OCI-M2 (cell line): ENCODE data around the gene DIP2B.
"Not testable (repeated sequence)": the region's sequence is repeated elsewhere in the genome, so short reads cannot be mapped to it uniquely, and the experiment has no call there.

Experiments
- DNase-seq: peaks from one replicate; lab custom pipeline; 2025; ENCODE audit not compliant: unreplicated experiment; lab: John Stamatoyannopoulos, UW

Gene DIP2B

DNA sequence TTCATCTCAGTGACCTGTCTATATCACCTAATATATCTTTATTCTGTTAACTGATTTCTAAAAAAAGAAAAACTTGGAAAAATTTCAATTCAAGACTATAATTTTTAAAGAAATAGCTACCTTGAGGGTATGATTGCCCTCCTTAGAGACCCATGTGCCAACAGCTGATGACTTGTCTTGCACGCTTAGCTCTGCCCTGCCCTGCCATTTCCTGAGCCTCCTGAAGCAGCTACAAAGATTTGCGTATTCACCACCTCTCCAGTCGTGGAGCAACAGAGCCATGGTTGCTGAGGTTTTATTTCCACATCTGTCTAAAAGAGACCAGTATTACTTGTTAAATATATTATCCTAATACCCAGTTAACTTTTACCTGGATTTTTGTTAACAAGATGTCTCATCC, 167.4 kb downstream of the DIP2B start:
- DNase-seq = no peak

DNA sequence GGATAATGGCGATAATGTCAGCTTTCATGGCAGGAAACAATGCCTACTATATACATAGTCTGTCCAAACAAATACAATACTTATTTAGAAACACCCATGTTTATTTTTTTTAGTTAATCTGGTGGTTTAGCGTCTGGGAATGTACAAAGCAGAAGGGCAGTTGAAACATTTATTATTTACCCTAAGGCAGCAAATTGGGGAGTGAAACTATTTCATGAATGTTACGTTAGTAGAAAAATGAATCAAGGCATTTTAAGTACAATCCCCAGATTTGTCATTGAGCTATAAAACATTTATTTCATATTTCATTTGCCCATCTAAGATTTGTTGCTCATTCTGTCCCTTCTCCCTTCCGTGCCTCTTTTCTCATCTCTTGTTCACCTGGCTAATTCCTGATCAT, 172.0 kb downstream of the DIP2B start:
- no peak for DNase-seq

DNA sequence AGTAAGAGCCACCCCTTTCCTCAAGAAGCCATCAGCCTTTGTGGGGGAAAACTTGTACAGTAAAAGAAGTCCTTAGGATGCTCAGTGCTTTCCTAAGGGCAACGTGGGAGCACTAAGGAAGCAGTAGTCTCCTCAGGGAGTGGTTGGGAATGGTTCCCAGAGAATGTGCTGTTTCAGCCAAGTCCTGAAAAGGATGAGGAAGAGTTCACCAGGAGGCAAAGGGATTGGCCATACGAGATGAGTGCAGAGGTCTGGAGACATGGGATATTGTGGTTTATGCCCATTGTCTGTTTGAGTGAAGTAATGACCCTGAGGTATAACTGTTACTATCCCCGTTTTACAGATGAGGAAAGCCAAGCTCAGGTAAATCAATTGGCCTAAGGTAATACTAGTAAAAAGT, 173.1 kb downstream of the DIP2B start:
- DNase-seq = no peak

DNA sequence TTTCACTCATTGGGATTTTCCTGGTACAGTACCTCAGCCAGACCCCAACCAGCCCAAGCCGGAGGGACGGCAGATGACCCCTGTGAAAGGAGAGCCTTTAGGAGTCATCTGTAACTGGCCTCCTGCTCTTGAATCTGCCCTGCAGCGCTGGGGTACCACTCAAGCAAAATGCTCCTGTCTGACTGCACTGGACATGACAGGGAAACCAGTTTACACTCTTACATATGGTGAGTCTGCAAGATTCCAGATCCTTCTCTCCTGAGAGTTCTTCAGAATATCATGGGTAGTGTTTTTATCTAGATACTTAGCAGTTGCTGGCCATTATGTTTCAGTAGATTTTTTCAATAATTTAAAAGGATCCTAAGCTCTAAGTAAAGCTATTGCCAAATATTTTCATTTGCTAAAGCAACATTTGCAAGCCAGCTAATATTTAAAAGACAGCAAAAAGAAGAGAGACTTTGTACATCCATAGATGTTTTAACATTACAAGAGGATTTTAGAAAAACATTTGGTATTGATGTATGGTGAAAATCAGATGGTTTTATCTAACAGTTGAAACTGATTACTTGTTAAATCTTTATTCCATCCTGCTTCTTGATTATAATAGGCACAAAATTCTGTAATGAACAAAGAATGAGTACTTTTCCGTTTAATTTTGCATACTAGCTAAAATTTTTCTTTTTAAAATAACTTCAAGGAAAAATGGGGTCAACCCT, 174.0 kb downstream of the DIP2B start:
- no peak for DNase-seq

DNA sequence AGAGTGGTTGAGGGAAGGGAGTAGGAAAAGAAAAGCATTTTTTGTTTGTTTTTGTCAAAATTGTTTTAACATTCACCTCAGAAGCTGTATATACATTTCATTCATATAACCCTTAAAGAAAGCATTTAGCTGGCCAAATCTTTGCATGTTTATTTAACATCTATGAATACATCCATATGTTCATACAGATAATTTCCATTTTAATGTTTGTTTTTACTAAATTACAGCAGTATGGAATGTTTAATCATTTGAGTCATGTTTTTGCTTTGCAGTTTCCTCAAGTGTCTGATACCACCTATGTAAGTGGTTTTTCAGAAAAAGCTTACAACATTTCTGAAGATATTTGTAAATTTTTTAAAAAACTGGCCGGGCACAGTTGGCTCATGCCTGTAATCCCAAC, 174.8 kb downstream of the DIP2B start:
- DNase-seq = no peak

DNA sequence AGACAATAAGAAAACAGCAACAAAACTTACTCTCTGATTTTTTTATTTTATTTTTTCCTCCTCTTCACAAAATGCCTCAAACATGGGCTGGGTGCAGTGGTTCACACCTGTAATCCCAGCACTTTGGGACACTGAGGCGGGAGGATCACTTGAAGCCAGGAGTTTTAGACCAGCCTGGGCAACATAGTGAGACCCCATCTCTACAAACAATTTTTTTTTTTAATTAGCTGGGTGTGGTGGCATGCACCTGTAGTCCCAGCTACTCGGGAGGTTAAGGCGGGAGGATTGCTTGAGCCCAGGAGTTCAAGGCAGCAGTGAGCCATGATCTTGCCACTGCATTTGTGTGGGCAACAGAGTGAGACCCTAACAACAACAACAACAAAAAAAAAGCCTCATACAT, 176.3 kb downstream of the DIP2B start:
- not testable (repeated sequence) for DNase-seq

DNA sequence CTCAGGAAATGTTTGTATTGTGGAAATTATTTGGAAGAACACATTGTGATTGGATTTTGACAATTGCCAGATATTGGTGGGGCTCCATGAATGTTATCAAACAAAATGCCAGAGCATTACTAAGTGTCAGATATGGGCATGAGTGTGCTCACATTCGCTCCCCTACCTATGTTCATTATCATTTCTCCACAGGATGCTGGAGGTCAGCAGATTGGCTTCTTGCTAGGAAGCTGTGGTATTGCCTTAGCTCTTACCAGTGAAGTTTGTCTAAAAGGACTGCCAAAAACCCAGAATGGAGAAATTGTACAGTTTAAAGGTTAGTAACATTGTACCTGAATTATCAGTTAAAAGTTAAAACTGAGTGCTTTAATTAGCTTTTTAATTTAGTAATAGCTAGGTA, 180.9 kb downstream of the DIP2B start:
- no peak for DNase-seq

DNA sequence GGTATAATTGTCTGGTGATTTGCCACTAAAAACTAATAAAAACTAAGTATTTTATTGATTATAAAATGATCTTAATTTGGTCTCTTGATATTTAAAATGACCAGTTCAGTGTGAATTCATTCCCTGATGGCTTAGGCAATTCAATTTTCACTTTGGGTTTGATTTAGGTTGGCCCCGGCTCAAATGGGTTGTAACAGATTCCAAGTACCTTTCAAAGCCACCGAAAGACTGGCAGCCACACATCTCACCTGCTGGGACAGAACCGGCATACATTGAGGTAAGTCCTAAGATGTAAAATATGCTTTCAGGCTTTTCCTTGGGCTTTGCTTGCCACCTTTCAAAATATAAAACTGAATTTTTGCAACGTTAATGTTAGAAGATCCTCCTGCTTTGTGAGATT, 181.6 kb downstream of the DIP2B start:
- no peak for DNase-seq

DNA sequence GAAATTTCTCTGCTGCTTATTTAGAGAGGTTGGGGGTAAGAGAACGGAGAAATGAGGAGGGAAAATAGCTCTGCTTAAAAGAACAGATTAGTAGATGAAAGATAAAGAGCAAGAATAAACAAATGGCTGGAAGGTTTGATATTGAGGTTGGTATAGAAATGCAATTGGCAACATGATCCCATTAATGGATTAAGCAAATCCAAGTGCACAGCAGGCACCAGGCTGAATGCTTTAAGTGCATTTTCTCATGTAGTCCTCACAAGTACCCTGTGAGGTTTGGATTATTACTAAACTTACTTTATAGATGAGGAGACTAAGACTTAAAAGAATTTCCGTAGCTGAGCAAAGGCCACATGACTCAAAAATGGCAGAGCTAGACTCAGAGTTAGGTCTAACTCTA, 182.2 kb downstream of the DIP2B start:
- no peak for DNase-seq

DNA sequence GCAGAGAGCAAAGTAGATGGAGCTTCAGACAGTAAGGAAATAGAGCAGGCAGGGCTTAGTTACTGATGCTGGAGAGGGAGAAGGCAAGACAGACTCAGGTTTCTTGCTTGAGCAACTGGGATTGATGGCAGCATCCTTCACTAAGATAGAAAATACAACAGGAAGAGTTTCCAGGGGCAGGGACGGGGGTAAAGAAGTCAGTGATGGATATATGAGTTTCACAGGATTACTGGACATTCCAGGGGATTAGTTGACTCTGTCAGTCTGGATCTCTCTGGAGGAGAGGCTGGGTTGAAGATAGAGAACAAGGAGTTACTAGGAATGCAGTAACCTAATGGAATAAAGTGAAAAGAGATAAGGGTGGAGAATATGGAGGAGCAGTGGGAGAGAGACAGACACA, 184.7 kb downstream of the DIP2B start:
- DNase-seq = no peak

DNA sequence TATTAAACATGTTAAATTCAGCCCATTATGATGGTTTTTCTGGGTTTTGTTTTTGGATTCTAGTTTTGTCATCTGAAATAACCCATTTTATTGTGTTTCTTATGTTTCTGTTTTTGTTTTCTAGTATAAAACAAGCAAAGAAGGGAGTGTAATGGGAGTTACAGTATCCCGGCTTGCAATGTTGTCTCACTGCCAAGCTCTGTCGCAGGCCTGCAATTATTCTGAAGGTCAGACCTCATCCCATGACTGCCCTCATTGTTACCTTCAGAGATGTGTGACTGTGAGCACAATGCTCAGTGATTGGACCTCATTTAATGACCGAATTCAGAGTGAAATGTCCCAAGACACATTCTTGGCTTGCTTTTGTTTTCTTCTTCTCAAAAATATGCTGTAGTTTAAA, 186.1 kb downstream of the DIP2B start:
- DNase-seq = no peak

DNA sequence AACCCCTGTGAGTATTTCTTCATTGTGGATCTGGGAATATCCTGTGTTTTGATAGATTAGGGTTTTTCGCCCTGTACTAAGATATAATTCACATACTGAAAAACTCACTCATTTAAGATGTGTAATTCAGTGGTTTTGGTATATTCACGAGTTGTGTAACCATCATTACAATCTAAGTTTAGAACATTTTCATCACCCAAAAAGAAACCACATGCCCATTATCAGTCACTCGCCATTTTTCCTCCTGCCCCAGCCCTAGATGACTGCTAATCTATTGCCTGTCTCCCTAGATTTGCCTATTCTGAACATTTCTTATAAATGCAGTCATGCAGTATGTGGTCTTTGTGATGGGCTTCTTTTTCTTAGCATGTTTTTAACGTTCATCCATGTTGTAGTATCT, 191.2 kb downstream of the DIP2B start:
- DNase-seq = no peak

DNA sequence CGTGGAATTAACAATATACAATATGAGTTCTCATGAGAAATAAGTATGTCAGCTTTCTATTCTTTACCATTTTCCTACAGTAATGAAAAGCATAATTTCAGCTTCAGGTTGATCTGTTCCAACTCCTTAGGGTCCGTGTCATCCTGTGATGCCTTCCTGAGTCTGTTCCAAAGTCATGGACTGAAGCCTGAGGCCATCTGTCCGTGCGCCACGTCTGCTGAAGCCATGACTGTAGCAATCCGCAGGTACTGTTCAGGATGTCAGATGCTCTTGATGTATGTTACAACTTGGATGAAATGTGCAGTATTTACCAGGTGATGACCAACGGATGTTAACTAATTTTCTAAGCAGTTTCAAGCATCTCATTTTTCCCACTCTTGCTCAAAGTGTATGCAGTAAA, 192.1 kb downstream of the DIP2B start:
- DNase-seq = no peak

DNA sequence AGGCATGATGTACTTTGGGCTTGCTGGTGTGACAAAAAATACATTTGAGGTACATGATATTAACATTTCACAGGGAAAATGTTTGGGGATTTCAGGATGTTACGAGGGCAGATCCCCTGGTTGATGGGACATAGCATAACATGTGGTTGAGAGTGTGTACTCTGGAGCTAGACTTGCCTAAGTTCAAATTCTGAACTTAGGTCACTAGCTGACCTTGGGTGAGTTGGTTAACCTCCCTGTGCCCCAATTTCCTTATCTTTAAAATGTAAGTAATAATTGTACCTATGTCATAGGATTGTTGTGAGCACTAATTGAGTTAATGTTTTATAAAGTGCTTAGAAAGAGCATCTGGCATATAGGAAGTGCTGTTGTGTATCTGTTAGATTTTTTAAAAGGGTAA, 194.4 kb downstream of the DIP2B start:
- no peak for DNase-seq

DNA sequence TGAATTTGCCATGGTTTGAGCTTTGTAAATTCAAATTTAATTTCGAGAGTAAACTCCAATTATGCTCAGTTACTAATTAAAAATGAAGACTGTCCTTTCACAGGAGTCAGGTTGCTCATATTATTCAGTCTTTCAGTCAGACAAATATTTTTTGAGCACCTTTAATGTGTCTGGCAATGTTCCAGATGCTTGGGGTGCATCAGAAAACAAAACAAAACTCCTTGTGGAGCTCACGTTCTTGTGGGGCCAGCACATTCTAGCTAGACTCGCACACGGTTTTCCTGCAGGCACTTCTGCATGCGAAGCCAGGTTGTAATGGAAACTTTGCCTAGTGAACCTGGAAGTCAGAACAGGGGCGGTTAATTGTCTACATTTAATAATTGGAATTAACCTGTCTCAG, 195.2 kb downstream of the DIP2B start:
- no peak for DNase-seq

DNA sequence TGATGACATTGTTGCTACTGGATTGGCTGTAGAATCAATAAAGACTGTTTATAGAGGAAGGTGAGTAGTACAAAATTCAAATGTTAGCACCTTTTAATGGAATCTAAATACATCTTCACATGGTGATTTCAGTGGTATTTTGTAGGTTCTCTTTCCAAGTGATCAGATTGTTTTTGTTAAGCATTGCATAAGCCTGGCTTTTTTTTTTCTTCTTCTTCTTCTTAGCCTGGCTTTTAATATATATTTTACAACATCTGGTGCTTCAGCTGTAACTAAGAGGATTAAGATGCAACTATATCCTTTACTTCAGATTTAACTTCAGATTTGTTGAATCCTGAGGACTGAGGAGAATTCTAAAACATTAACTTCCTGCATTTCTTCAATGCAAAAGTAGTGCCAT, 201.8 kb downstream of the DIP2B start:
- no peak for DNase-seq

DNA sequence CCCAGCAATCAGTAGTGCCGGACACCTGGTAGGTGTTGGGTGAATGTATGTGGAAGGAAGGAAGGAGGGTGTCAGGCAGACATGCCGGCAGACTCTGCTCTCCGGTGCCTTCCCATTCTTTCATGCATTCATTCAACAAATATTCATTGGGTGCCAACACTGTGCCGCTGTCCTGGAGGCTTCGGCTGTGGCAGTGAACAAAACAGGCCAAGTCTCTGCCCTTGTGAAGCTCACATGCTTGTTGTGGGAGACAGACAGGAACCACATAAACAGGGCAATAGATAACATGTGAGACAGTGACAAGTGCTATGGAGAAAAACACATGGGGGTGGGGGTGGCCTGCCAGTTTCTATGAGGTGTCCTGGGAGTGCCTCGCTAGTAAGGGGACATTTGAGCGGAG, 202.6 kb downstream of the DIP2B start:
- DNase-seq = no peak

DNA sequence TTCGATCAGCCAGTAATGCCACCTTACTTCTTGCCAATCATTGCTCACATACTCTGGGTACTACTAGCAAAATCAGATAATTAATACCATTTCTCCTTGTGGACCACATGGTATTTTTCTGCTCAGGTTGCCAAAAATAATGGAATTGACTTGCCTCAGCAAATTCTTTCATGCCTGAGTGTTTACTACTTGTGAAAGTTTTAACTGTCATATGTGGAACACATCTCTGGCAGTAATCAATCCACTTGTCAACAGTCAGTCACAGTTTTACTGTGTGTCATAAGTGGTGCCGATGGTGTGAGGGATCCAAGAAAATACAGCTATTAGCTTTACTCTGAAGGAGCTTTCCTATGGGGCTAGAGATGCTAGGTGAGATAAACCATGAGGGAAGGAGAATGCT, 203.8 kb downstream of the DIP2B start:
- DNase-seq = no peak

DNA sequence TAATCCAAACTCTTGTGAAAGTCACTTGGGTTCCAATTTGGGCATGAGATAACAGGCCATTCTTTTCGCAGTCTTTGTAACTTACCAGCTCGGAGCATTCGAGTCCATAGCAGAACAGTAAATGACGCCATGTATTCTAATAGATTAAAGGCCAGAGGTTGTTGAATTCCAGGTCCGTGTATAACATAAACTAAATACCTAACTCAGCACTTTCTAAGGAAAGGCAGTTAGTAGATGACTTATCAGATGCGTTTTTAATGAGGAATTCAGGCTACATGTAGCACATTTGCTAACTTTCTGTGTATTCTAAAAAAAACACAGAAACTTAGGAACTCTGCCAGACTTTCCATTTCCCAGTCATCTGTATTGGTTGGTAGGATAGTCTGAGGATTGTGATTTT, 206.3 kb downstream of the DIP2B start:
- no peak for DNase-seq

DNA sequence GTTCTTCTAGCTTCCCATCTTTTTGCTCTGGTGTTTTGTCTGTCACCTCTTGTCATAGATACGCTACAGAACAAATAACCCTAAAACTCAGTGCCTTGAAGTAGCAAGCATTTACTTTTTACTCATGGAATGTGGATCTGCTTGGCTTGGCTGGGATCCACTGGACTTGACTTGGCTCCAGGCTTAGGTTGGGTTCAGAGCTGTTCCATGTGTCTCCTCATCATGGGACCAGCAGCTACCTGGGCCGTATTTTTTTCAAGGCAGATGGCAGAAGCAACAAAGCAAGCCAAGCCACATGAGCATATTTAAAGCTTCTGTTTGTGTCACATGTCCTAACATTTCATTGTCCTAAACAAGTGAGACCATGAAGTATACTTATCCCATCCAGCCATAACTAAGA, 210.4 kb downstream of the DIP2B start:
- DNase-seq = no peak

DNA sequence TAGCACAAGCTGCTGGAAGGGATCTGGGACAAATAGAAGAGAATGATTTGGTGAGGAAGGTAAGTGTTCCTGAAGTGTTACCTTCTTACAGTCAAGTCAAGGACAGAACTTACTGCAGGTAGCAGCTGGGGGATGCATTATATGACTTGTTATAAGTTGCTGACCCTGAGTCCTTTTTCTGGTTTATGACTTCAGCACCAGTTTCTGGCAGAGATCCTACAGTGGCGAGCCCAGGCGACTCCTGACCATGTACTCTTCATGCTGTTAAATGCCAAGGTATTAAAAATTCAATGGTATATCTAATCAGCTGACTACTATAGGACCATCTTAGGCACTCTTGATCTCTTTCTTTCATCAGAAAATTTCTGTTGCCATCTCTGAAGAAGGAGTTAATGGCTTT, 214.0 kb downstream of the DIP2B start:
- DNase-seq = no peak

DNA sequence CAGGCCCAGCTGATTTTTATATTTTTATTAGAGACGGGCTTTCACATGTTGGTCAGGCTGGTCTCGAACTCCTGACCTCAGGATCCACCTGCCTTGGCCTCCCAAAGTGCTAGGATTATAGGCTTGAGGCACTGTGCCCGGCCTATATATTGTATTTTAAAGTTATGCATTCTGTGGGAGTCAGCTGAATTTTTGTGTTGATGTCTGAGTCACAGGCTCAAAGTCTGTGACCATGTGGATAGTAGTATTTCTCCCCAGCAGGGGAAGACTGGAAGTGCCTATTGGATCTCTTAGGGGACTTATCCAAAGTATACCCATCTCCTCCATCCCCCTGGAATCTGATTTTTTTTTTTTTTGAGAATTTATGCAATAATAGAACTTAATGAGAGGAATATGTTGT, 215.3 kb downstream of the DIP2B start:
- DNase-seq = no peak

DNA sequence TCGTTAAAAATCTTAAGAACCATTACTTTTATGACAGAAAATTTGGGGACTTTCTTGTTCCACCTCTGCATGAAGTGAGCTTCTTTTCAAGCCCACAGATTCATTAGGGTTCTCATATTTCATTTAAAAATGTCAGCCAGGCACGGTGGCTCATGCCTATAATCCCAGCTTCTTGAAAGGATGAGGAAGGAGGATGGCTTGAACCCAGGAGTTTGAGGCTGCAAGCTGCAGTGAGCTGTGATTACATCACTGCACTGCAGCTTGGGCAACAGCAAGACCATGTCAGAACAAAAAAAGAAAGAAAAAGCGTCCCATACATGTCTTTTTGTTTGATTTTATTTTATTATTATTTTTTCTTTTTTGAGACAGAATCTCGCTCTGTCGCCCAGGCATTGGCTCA, 215.7 kb downstream of the DIP2B start:
- no peak for DNase-seq

DNA sequence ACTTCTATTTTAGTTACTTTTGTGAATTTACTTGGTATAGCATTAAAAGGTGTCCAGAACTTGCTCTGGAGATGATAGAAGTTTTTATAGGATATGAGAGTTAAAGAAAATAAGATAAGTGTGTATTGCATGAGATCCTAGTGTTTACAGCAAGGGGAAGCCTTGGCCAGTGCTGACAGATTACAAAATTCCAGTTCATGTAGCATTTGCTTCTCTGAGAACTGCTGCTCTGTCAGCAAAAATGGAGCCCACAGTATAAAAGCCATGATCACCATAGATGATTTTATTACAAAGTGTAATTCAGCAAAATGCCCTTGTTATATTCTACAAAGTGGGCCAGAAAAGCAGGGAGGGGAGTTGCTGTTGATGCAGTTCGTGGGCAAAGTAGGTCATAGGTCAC, 219.1 kb downstream of the DIP2B start:
- DNase-seq = no peak
